ENCODE measurements around the gene ZNF417. TPM values are rescaled to one million over a fixed set of nuclear protein-coding genes. Genes with fewer than 3 reads are reported as not detected.

The ZNF417 gene
- total and polyA plus RNA-seq, 2 donors (not counting 3 experiments of a cell fraction or from before 2014, with no cell fraction given), result 3.1 to 17.8 TPM

- Histone ChIP-seq H3K27ac (ENCODE audit: insufficient read depth, low read depth, low read length) (no peak overlapping the region), H3K9ac (replicated peaks; ENCODE audit: extremely low read depth, insufficient read depth, low read length) (no peak overlapping the region), H3K27me3 (ENCODE audit: control insufficient read depth in 2 of 2, insufficient read depth in 2 of 2, low read length in 2 of 2) (no peaks in the 10 kb centered on the region), H3K79me2 (ENCODE audit: control insufficient read depth, insufficient read depth, low read length) (no peaks in the 10 kb centered on the region), H4K20me1 (replicated peaks; ENCODE audit: control insufficient read depth, extremely low read depth, insufficient read depth, low read length) (no peaks in the 10 kb centered on the region), H3K36me3 (ENCODE audit: control insufficient read depth in 2 of 2, extremely low read depth in 1 of 2, insufficient read depth in 2 of 2, low read length in 2 of 2) (no peaks in the 10 kb centered on the region), H3K4me2 (ENCODE audit: insufficient read depth, low read length) (no peak overlapping the region), H2AFZ (ENCODE audit: low read depth, low read length) (no peak overlapping the region), H3K4me1 (ENCODE audit: control insufficient read depth, extremely low read depth, insufficient read depth, low read length) (peaks cover 6% of the 10 kb centered on the region), H3K9me3 (replicated peaks; ENCODE audit: control insufficient read depth, insufficient read depth, low read length) (no peaks in the 10 kb centered on the region), H3K4me3 (replicated peaks in 1 of 3; ENCODE audit: insufficient read depth in 1 of 3, low read depth in 1 of 3, low read length in 3 of 3) (no peak overlapping the region), H3K9me1 (replicated peaks; ENCODE audit: control insufficient read depth, extremely low read depth, insufficient read depth, low read length) (no peaks in the 10 kb centered on the region)
- FAIRE-seq (no peak), DNase-seq (ENCODE audit: low read depth, low spot score) (no peak)
- intact Hi-C loops (cut with micrococcal nuclease) (no loop called here), dilution Hi-C loops (cut with MboI; ENCODE audit: extremely low pct_ligation_motif_present, low sequenced_read_pairs) (no loop called here)
- POLR2A ChIA-PET, result no interaction called here
- TF ChIP-seq GATA2 (IDR thresholded peaks at IDR 0.05; ENCODE audit: insufficient read depth, insufficient read length, low read depth, low read length), result no peak
- TF ChIP-seq MYC (IDR thresholded peaks at IDR 0.05; ENCODE audit: low read depth, low read length), result no peak
- TF ChIP-seq POLR2AphosphoS5 (IDR thresholded peaks at IDR 0.05; ENCODE audit: insufficient read depth, low read depth, low read length), result no peak
- no peak for TF ChIP-seq JUN (IDR thresholded peaks at IDR 0.05; ENCODE audit: borderline replicate concordance, insufficient read depth, insufficient read length, low read depth)
- TF ChIP-seq EZH2 (IDR thresholded peaks at IDR 0.05; ENCODE audit: borderline replicate concordance, low read depth, low read length, severe bottlenecking), result no peak
- TF ChIP-seq MAX (IDR thresholded peaks at IDR 0.05; ENCODE audit: insufficient read depth, insufficient read length), result no peak
- no peak for TF ChIP-seq FOS (IDR thresholded peaks at IDR 0.05; ENCODE audit: borderline replicate concordance, insufficient read depth, low read length)
- TF ChIP-seq POLR2A (IDR thresholded peaks at IDR 0.05; ENCODE audit: low read depth, low read length), result no peak
- TF ChIP-seq CTCF (IDR thresholded peaks at IDR 0.05; ENCODE audit: extremely low read depth in 1 of 2, insufficient read depth in 1 of 2, low read depth in 1 of 2, low read length in 2 of 2), result no peak
- no TSS peak for BruUV-seq (replicated peaks)
- CTCF ChIA-PET, result no interaction called here
Measured at GRCh38 chr19:57887195-57887941, 29.0 kb downstream of the ZNF417 start.

All from endothelial cell of umbilical vein (primary cell).